GM12874 (cell line): ENCODE results near the gene SYT7.

Experiments
- TF ChIP-seq, protein P1 (sequence below): IDR thresholded peaks from 2 replicates; pipeline ENCODE4 v1.5.1; 2011; ENCODE audit warnings: low read depth, mild to moderate bottlenecking, control low read depth, low read length, moderate library complexity; ENCODE audit not compliant: insufficient read depth

The SYT7 gene

DNA sequence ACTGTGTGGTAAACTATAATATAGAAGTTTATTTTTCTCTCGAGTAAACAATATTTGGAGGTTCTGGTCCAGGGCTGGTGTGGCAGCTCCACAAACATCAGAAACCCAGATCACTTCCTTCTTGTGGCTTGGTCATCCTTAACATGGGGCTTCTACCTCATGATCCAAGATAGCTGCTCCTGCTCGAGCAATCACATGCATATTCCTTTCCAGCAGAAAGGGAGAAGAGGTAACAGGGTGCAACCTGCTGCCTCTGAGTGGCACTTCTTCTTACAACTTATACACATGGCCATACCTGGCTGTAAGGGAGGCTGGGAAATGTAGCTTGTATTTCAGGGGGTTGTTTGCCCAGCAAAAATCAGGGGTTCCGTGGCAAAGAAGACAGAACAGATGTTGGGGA, 44.6 kb upstream of the SYT7 start:
- TF ChIP-seq, protein P1, sequence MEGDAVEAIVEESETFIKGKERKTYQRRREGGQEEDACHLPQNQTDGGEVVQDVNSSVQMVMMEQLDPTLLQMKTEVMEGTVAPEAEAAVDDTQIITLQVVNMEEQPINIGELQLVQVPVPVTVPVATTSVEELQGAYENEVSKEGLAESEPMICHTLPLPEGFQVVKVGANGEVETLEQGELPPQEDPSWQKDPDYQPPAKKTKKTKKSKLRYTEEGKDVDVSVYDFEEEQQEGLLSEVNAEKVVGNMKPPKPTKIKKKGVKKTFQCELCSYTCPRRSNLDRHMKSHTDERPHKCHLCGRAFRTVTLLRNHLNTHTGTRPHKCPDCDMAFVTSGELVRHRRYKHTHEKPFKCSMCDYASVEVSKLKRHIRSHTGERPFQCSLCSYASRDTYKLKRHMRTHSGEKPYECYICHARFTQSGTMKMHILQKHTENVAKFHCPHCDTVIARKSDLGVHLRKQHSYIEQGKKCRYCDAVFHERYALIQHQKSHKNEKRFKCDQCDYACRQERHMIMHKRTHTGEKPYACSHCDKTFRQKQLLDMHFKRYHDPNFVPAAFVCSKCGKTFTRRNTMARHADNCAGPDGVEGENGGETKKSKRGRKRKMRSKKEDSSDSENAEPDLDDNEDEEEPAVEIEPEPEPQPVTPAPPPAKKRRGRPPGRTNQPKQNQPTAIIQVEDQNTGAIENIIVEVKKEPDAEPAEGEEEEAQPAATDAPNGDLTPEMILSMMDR = no peak

DNA sequence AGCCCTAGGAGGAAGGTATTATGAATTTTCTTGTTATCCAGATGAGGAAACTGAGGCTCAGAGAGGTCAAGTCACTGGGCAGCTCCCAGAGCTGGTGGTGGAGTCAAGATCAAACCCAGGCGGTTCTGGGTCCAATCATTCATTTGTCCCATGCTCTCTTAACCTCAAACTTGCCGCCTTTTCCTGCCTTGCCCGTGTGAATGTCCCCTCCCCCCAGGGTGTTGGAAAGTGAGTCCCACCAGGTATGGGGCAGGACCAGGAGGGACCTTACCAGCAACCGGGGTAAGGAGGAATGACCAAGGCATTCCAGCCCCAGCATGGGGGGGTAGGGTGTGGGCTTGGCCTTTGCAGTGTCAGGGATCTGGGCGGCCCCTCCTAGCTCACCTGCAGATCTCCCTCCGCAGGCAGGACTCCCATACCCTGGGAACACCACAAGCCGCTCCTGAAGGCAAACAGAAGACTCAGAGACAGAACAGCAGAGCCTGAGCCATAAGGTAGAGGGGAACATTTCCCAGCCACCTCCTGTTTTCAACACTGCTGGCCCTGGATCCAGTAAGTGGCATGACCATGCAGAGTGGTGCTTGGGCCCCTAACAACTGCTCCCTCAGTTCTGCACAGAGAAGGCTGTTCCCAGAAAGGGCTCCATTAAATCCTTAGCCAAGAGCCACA, 41.2 kb upstream of the SYT7 start:
- TF ChIP-seq, protein P1 = no peak

DNA sequence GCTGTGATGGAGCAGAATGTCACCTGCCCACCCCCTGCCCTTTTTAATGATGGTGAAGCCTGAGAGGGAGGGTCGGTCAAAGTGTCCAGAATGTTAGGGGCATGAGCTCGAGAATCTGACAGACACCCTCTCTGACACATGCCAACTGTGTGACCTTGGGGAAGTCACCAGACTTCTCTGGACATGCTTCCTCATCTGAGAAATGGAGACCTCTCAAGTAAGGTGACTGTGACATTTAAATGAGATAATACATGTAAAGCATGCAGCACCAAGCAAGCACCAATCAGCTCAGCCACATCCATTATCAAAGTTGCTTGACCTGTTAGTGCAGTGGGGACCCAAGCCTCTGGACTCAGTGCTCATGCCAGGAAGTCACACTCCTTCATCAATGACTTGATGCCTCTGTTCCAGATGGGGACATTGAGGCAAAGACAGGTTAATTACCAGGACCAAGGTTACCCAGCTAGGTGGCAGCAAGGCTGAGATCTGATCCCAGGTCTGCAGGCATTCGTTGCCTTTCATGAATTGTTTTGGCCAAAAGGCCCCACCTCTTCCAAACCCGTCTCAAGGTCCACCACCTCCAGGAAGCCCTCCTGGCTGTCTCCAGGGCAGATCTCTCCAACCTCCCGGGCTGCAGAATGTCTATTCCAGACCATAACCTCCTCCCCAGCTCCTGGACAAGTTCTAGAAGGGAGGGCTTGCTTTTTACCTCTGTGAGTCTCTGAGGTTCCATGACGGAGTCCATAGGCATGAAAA, 38.8 kb upstream of the SYT7 start:
- TF ChIP-seq, protein P1 = no peak

DNA sequence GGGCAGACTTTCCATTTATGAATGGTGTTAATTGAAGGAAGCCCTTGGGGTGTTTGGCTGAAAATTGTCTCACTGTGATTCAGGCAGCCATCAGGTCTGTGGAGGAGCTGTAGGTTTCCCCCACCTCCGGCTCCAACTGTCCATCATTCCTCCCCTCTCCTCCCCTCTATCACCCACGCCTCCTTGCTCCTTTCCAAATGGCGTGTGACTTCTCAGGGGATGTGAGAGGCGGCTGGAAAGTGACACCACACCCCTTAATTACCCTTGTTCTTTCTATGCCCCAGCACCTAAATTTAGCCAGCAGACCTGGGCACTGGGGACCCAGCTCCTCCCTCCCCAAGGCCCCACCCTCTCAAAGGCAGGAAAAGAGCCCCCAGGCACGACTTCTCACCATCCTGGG, 38.1 kb upstream of the SYT7 start:
- TF ChIP-seq, protein P1 = no peak

DNA sequence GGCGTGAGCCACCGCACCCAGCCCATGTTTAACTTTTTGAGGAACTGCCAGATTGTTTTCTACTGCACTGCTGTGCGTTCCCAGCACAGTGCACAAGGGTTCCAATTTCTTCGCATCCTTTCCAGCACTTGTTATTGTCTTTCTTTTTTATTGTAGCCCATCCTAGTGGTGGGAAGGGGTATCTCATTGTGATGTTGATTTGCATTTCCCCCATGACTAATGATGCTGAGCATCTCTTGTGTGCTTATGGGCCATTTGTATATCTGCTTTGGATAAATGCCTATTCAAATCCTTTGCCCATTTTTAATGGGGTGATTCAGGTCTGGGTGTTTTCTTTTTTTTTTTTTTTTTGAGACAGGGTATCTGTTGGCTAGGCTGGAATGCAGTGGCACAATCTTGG, 36.6 kb upstream of the SYT7 start:
- TF ChIP-seq, protein P1 = no peak

DNA sequence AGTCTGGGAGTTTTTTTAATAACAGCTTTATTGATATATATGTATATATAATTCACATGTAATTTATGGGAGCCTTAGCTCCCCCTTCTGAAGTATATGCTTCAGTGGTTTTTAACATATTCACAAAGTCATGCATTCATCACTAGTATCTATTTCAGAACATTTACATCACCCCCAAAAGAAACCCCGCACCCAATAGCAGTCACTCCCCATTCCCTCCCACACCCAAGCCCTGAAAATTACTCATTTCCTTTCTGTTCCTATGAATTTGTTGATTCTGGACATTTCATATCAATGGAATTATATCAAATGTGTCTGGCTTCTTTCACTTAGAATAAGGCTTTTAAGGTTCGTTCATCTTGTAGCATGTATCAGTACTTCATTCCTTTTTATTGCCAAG, 35.6 kb upstream of the SYT7 start:
- TF ChIP-seq, protein P1 = no peak

DNA sequence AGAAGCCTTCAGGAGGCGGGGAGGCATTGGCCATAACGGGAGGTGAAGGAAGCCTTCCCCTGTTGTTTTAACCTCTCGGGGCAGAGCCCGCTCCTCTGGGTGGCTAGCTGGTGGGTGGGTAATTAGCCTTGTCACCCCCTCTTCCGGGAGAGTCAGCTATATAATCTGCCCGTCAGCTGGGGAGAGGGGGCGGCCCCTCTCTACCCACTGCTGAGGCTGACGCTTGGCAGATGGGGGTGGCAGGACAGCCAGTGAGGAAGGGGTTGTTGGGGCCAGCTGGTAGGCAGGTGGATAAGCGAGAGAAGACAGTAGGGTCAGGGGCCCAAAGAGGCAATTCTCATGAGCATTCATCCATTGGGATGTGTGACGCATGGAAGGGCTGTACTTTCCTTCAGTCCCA, 33.0 kb upstream of the SYT7 start:
- TF ChIP-seq, protein P1 = no peak
